Lower lobe of right lung (tissue), 2 donors: Measurements from ENCODE around the gene MR1. TPM values are rescaled to one million over a fixed set of nuclear protein-coding genes. Genes with fewer than 3 reads are reported as not detected.
A peak's percentile ranks its signal among the peaks of the same experiment; 100 is the strongest.

Experiments
- ATAC-seq, 2 donors: fragments of 200-7000 bp; cut with Tn5 transposase; one replicate each; pipeline ENCODE4 v1.9.1; 2020 to 2022; ENCODE audit warnings: mild to moderate bottlenecking in 2 of 2, moderate library complexity in 2 of 2
- DNase-seq: peaks from one replicate; pipeline ENCODE4 v3.0.0-alpha.2; 2020
- H3K27ac ChIP-seq: fragments of 200-600 bp; one replicate; pipeline ENCODE4 v1.8.0; 2022
- H3K27me3 ChIP-seq: fragments of 200-600 bp; one replicate; pipeline ENCODE4 v1.8.0; 2022; ENCODE audit warnings: low read depth
- H3K36me3 ChIP-seq: fragments of 200-600 bp; one replicate; pipeline ENCODE4 v1.8.0; 2022; ENCODE audit warnings: mild to moderate bottlenecking
- H3K4me1 ChIP-seq: fragments of 200-600 bp; one replicate; pipeline ENCODE4 v1.8.0; 2022
- H3K4me3 ChIP-seq: fragments of 200-600 bp; one replicate; pipeline ENCODE4 v1.8.0; 2022; ENCODE audit warnings: mild to moderate bottlenecking
- H3K9me3 ChIP-seq: fragments of 200-600 bp; one replicate; pipeline ENCODE4 v1.8.0; 2022
- intact Hi-C: fragments of 100-400 bp; cut with DNase I; formaldehyde crosslinking; loops from one replicate; pipeline ENCODE4 v1.11.0; 2022
- total RNA-seq: library from RNA; stranded (reverse); fragmentation: NEBNext Ultra II Directional; extraction: Animal tissue kit (Norgen Biotek cat#: 25700); gene quantifications from one replicate; pipeline ENCODE4 v1.2.1, GENCODE V29; 2021
- TF ChIP-seq, protein P1 (sequence below): fragments of 200-600 bp; IDR thresholded peaks from one replicate; pipeline ENCODE4 v1.8.0; 2022; ENCODE audit warnings: antibody characterized with exemption, mild to moderate bottlenecking
- donor health status: DM: no; HTN: yes; CAD: no; lungs with severe emphysema.

Gene MR1
- total RNA-seq, 1 donor from 2014 or later, result 61.4 TPM

DNA sequence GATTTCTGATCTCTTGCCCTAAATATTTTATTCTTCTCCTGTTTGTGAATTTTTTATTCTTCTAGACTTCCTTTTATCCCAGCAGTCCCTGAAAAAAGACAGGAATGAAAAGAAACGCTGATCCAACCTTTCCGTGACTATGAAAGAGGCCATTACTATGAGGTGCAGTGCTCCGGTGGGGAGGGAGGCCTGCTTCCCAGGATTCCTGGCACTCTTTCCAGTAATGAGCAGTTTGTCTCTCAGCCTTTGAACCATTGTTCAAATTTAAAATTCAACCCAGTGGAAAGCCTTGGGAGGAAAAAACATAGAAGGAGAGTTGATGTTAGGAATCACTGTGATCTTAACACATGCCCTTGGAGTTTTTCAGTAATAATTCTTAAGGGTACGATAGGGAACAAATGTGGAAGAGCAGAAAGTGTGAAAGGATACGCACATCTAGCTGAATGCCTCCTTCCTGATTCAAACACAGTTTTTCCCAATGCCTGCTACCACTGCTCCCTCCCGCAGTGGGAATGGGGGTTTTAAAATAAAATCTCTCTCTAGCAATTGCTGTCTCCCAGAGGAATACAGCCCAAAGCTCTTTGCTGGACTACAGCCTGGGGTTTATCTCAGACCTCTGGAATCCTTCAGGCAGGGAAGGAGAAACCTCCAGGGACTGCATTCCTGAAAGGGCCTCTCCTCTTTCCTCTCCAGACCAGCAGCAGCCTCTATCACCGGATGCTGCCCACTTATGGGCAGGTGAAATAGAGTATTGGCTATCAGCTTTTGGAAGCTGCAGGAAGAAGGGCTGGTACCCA, 60.8 kb downstream of the MR1 start:
- no peak for DNase-seq
- H3K4me1 ChIP-seq, result peaks cover 83% of the 10 kb centered on the region
- intact Hi-C loops, result no loop called here
- H3K27me3 ChIP-seq, result no peaks in the 10 kb centered on the region
- peaks cover 12% of the 10 kb centered on the region for H3K36me3 ChIP-seq
- H3K9me3 ChIP-seq, result no peaks in the 10 kb centered on the region
- TF ChIP-seq, protein P1, sequence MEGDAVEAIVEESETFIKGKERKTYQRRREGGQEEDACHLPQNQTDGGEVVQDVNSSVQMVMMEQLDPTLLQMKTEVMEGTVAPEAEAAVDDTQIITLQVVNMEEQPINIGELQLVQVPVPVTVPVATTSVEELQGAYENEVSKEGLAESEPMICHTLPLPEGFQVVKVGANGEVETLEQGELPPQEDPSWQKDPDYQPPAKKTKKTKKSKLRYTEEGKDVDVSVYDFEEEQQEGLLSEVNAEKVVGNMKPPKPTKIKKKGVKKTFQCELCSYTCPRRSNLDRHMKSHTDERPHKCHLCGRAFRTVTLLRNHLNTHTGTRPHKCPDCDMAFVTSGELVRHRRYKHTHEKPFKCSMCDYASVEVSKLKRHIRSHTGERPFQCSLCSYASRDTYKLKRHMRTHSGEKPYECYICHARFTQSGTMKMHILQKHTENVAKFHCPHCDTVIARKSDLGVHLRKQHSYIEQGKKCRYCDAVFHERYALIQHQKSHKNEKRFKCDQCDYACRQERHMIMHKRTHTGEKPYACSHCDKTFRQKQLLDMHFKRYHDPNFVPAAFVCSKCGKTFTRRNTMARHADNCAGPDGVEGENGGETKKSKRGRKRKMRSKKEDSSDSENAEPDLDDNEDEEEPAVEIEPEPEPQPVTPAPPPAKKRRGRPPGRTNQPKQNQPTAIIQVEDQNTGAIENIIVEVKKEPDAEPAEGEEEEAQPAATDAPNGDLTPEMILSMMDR, result no peak
- H3K4me3 ChIP-seq, result no peak overlapping the region
- peak overlapping the region; percentile 48 for H3K27ac ChIP-seq
- peak; percentile 40 to 44 for ATAC-seq

DNA sequence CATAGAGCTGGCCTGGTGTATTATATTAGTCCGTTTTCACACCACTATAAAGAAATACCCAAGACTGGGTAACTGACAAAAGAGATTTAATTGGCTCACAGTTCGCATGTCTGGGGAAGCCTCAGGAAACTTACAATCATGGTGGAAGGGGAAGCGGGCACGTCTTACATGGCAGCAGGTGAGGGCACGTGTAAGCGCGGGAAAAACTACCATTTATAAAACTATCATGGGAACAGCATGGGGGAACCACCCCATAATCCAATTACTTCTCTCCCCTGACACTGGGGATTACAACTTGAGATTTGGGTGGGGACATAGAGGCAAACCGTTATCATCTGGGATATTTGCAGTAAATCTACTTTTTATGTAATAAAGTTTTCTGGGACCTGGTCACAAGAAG, 61.5 kb downstream of the MR1 start:
- no peak overlapping the region for H3K4me3 ChIP-seq
- TF ChIP-seq, protein P1, result no peak
- peak overlapping the region; percentile 22 for H3K27ac ChIP-seq
- no peaks in the 10 kb centered on the region for H3K27me3 ChIP-seq
- peaks cover 12% of the 10 kb centered on the region for H3K36me3 ChIP-seq
- no peaks in the 10 kb centered on the region for H3K9me3 ChIP-seq
- no peak for ATAC-seq
- no peak for DNase-seq
- intact Hi-C loops, result no loop called here
- H3K4me1 ChIP-seq, result peaks cover 90% of the 10 kb centered on the region

DNA sequence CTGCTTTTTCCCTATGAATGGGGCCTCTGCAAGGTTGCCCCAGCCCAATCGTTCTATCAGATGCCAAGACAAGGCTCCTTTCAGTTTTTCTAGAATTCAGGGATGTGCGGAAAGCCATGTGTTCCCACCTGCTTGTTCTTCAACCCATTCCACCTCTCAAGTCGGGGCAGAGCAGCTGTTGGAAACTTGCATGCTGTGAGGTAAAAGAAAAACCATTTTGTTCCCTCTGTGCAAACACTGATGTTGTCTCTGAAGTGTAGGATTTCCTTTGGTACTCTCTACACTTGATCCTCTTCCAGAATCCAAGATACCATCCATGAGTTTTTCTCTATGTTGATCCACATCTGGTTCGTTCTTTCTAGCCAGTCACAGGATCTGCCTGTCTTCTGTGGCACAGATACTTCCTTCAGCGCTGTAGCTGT, 62.0 kb downstream of the MR1 start:
- no peak overlapping the region for H3K4me3 ChIP-seq
- H3K4me1 ChIP-seq, result peaks cover 90% of the 10 kb centered on the region
- TF ChIP-seq, protein P1, result no peak
- no peak for ATAC-seq
- peaks cover 12% of the 10 kb centered on the region for H3K36me3 ChIP-seq
- H3K27me3 ChIP-seq, result no peaks in the 10 kb centered on the region
- intact Hi-C loops, result no loop called here
- DNase-seq, result no peak
- no peaks in the 10 kb centered on the region for H3K9me3 ChIP-seq
- peak overlapping the region; percentile 22 for H3K27ac ChIP-seq

DNA sequence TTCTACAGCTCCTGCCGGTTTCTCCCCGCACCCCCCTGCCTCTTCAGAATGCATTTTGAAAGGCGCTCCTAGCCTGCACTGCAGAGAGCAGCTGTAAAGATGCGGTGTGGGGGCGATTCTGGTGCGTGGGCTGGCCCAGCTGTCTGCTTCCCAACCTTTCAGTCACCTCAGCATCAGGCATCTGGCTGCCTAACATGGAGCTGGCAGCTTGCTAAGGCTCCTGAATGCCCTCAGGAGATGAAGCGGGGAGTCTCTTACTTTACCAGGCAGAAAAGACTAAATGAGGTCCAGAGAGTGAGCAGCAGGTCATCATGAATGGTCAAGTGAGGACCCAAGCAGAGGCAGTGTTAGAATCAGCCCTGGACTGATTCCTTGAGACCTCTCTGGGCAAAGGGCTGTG, 63.5 kb downstream of the MR1 start:
- intact Hi-C loops, result no loop called here
- no peak for DNase-seq
- Histone ChIP-seq H3K27me3 (no peaks in the 10 kb centered on the region), H3K4me3 (no peak overlapping the region), H3K27ac (no peak overlapping the region), H3K9me3 (no peaks in the 10 kb centered on the region), H3K4me1 (peaks cover 90% of the 10 kb centered on the region), H3K36me3 (peaks cover 6% of the 10 kb centered on the region)
- no peak for ATAC-seq
- TF ChIP-seq, protein P1, result no peak

DNA sequence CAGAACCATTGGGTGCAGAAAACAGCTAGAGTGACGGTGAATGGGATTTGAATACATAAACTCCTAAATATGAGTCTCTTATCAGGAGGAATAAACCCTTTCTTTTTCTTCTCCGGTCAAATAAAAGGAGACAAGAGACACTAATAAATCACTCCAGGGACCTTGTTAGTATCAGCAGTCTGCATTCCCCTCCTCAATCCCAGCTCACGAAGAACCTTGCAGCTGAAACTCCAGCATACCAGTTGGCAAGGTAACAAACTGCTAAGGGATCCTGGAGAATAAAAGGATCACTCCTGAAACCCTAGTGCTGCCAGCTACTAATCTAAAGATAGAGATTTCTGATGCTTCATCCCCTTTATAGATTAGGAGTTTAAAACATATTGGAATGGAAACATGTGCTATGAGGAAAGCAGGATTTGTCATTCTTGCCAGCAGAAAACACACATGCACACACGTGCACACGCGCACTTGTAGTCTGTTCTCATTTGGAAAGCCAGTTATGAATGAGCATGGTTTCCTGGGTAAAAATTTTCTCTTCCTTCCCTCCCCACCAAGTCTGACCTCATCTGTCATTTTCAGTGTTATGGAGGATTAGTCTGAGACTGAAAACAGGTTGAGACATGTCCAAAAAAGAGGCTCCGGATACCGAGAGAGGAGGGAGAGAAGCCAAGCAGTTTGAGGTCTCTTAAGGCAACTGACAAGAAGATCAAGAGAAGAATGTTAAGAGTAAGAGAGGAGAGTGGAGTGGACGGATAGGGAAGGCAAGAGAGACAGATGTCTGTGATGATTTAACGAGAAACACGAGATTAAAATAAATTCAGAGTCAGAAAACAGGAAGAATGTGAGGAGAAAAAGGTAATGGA, 65.6 kb downstream of the MR1 start:
- no peaks in the 10 kb centered on the region for H3K9me3 ChIP-seq
- no peak overlapping the region for H3K4me3 ChIP-seq
- H3K27me3 ChIP-seq, result no peaks in the 10 kb centered on the region
- no peak for DNase-seq
- peaks cover 90% of the 10 kb centered on the region for H3K4me1 ChIP-seq
- ATAC-seq, result no peak
- intact Hi-C loops, result no loop called here
- TF ChIP-seq, protein P1, result no peak
- H3K36me3 ChIP-seq, result no peaks in the 10 kb centered on the region
- no peak overlapping the region for H3K27ac ChIP-seq
